DND-41 (cell line): ENCODE measurements around the gene IL1RAPL2.

Source experiments
- ATAC-seq: fragments of 200-7000 bp; cut with Tn5 transposase; 3 replicates; pipeline ENCODE4 v1.9.1; 2021; ENCODE audit warnings: low read depth; ENCODE audit not compliant: insufficient read depth
- DNase-seq: peaks from one replicate; pipeline ENCODE4 v3.0.0-alpha.2; 2020
- H2AFZ ChIP-seq: 2 replicates; pipeline ENCODE4 v1.6.0; 2012; ENCODE audit warnings: low read depth, low read length
- H3K27ac ChIP-seq: 2 replicates; pipeline ENCODE4 v1.5.1; 2012; ENCODE audit warnings: low read length, inconsistent platforms
- H3K27me3 ChIP-seq: fragments of 200-600 bp; sonication (generic); 2 replicates; pipeline ENCODE4 v1.6.0; 2012; ENCODE audit warnings: low read length, mild to moderate bottlenecking, inconsistent platforms; ENCODE audit not compliant: insufficient read depth, poor library complexity
- H3K36me3 ChIP-seq: 2 replicates; pipeline ENCODE4 v1.5.1; 2012; ENCODE audit warnings: low read length, inconsistent platforms; ENCODE audit not compliant: insufficient read depth
- H3K4me1 ChIP-seq: 2 replicates; pipeline ENCODE4 v1.5.1; 2012; ENCODE audit warnings: mild to moderate bottlenecking, low read length; ENCODE audit not compliant: insufficient read depth
- H3K4me2 ChIP-seq: 2 replicates; pipeline ENCODE4 v1.6.0; 2012; ENCODE audit warnings: mild to moderate bottlenecking, moderate library complexity, low read length, inconsistent platforms; ENCODE audit not compliant: insufficient read depth
- H3K4me3 ChIP-seq, 2 experiments: fragments of 200-600 bp in 1 of 2; shearing (Covaris generic) in 1 of 2; 2 replicates each; pipeline ENCODE4 v1.5.1; 2012 to 2016; ENCODE audit warnings: inconsistent platforms in 2 of 2, low read length in 2 of 2, mild to moderate bottlenecking in 2 of 2, low read depth in 1 of 2, moderate library complexity in 1 of 2
- H3K79me2 ChIP-seq: 2 replicates; pipeline ENCODE4 v1.6.0; 2012; ENCODE audit warnings: low read length, inconsistent platforms; ENCODE audit not compliant: insufficient read depth
- H3K9ac ChIP-seq: 2 replicates; pipeline ENCODE4 v1.6.0; 2012; ENCODE audit warnings: low read depth, mild to moderate bottlenecking, inconsistent platforms, low read length, moderate library complexity
- H3K9me3 ChIP-seq: 2 replicates; pipeline ENCODE4 v1.5.1; 2012; ENCODE audit warnings: low read length, moderate library complexity, mild to moderate bottlenecking, inconsistent platforms; ENCODE audit not compliant: insufficient read depth, severe bottlenecking
- H4K20me1 ChIP-seq: 2 replicates; pipeline ENCODE4 v1.6.0; 2012; ENCODE audit warnings: low read length; ENCODE audit not compliant: insufficient read depth
- CTCF ChIP-seq: IDR thresholded peaks from 2 replicates; pipeline ENCODE4 v1.5.1; 2012; ENCODE audit warnings: borderline replicate concordance, low read length, moderate library complexity, mild to moderate bottlenecking; ENCODE audit not compliant: poor library complexity, severe bottlenecking; ENCODE audit errors: extremely low read depth
- EZH2 ChIP-seq: IDR thresholded peaks from 3 replicates; pipeline ENCODE4 v1.6.1; 2012; ENCODE audit warnings: borderline replicate concordance, low read depth, mild to moderate bottlenecking, moderate library complexity, low read length, inconsistent platforms; ENCODE audit not compliant: severe bottlenecking

Gene IL1RAPL2

DNA sequence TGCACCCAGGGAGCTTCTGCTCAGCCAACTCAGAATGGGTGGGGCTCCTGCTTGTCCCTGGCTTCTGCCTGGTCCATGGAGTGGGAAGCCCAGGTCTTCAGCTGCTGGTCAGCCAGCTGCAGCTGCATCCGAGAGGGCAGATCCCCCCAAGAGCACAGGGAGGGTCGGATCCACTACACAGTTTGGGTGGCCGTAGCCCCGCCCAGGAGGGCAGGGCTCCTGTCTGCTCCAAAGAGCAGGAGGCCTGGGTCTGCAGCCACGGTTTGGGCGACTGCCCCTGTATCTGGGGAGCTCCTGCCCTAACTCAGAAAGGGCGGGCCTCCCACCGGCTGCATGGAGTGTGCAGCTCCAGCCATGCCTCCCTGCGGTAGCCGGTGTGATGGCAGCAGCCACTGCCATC lies 485.4 kb downstream of the IL1RAPL2 start:
- TF ChIP-seq CTCF (no peak), EZH2 (no peak)
- no peaks in the 10 kb centered on the region for H3K9me3 ChIP-seq
- H3K4me1 ChIP-seq: no peaks in the 10 kb centered on the region
- no peaks in the 10 kb centered on the region for H3K36me3 ChIP-seq
- H3K27ac ChIP-seq: no peak overlapping the region
- no peak for ATAC-seq
- H3K79me2 ChIP-seq: no peaks in the 10 kb centered on the region
- no peak overlapping the region for H2AFZ ChIP-seq
- H3K4me3 ChIP-seq: no peak overlapping the region
- no peaks in the 10 kb centered on the region for H4K20me1 ChIP-seq
- no peak for DNase-seq
- H3K27me3 ChIP-seq: no peaks in the 10 kb centered on the region
- no peak overlapping the region for H3K4me2 ChIP-seq
- H3K9ac ChIP-seq: no peak overlapping the region

- Histone ChIP-seq H4K20me1 (no peaks in the 10 kb centered on the region), H3K27ac (no peak overlapping the region), H2AFZ (no peak overlapping the region), H3K79me2 (no peaks in the 10 kb centered on the region), H3K4me2 (no peak overlapping the region), H3K36me3 (no peaks in the 10 kb centered on the region), H3K27me3 (no peaks in the 10 kb centered on the region), H3K4me1 (no peaks in the 10 kb centered on the region), H3K9ac (no peak overlapping the region), H3K9me3 (no peaks in the 10 kb centered on the region), H3K4me3 (no peak overlapping the region)
- DNase-seq (no peak), ATAC-seq (no peak)
- TF ChIP-seq CTCF: no peak
- no peak for TF ChIP-seq EZH2
These were observed 486.9 kb downstream of the IL1RAPL2 start for GRCh38 chrX:105052926-105053325.

DNA sequence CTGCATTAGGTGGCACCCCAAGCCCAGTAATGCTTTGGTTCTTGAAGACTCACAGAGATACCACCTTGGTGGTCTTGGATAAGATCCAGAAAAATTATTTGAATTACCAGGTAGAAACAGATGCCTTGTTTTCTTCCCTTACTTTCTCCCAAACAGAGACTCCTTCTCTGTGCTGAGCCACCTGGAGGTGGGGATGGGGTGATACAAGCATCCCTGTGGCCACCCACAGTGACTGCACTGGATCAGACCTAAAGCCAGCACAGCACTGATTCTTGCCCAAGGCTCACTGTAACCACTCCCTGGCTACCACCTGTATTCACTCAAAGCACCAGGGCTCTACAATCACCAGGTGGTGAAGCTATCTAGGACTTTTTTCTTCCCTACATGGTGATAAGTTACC lies 497.7 kb downstream of the IL1RAPL2 start:
- Histone ChIP-seq H3K4me2 (no peak overlapping the region), H3K36me3 (no peaks in the 10 kb centered on the region), H3K4me1 (no peaks in the 10 kb centered on the region), H3K27me3 (no peaks in the 10 kb centered on the region), H3K9ac (no peak overlapping the region), H3K27ac (no peak overlapping the region), H3K9me3 (no peaks in the 10 kb centered on the region), H3K4me3 (no peak overlapping the region), H2AFZ (no peak overlapping the region), H3K79me2 (no peaks in the 10 kb centered on the region), H4K20me1 (no peaks in the 10 kb centered on the region)
- ATAC-seq (no peak), DNase-seq (no peak)
- TF ChIP-seq EZH2: no peak
- no peak for TF ChIP-seq CTCF

GRCh38 chrX:105098201-105098600 lies 532.2 kb downstream of the IL1RAPL2 start:
- Histone ChIP-seq H3K9ac (no peak overlapping the region), H4K20me1 (no peaks in the 10 kb centered on the region), H2AFZ (no peak overlapping the region), H3K4me3 (no peak overlapping the region), H3K27me3 (no peaks in the 10 kb centered on the region), H3K36me3 (no peaks in the 10 kb centered on the region), H3K27ac (no peak overlapping the region), H3K9me3 (no peaks in the 10 kb centered on the region), H3K4me1 (no peaks in the 10 kb centered on the region), H3K79me2 (no peaks in the 10 kb centered on the region), H3K4me2 (no peak overlapping the region)
- no peak for ATAC-seq
- TF ChIP-seq CTCF (no peak), EZH2 (no peak)
- no peak for DNase-seq
